IMR-90 (cell line): ENCODE measurements around the gene B3GLCT. TPM values are rescaled to one million over a fixed set of nuclear protein-coding genes. Genes with fewer than 3 reads are reported as not detected.

Experiments
- ATAC-seq: fragments of 200-7000 bp; cut with Tn5 transposase; 2 replicates; pipeline ENCODE4 v1.9.1; 2020; ENCODE audit warnings: low read depth, mild to moderate bottlenecking, moderate library complexity
- BruUV-seq: library from RNA; stranded (reverse); fragments of 400-500 nt; replicated peaks from 2 replicates; lab custom pipeline; 2021; lab: Mats Ljungman, UMichigan
- CTCF ChIA-PET: fragments of 300-600 bp; formaldehyde crosslinking; extraction: SDS; loops from one replicate; lab custom pipeline; 2021; ENCODE audit warnings: antibody characterized with exemption; lab: Yijun Ruan, JAX
- POLR2A ChIA-PET: fragments of 300-600 bp; sonication (Branson Sonifier 250); formaldehyde crosslinking; loops from one replicate; lab custom pipeline; 2022; ENCODE audit warnings: antibody characterized with exemption; ENCODE audit not compliant: unreplicated experiment; lab: Charles Lee
- DNase-seq: peaks from one replicate; pipeline ENCODE4 v3.0.0; 2013
- H2AFZ ChIP-seq: replicated peaks from 2 replicates; pipeline ENCODE3; 2013; ENCODE audit warnings: low read length, mild to moderate bottlenecking; ENCODE audit not compliant: poor library complexity
- H2AK5ac ChIP-seq: 2 replicates; pipeline ENCODE4 v1.6.1; 2013; ENCODE audit warnings: low read depth, low read length, inconsistent platforms
- H2AK9ac ChIP-seq: replicated peaks from 2 replicates; pipeline ENCODE3; 2013; ENCODE audit warnings: mild to moderate bottlenecking, low read depth, low read length, moderate library complexity; ENCODE audit not compliant: poor library complexity
- H2BK120ac ChIP-seq: 2 replicates; pipeline ENCODE4 v1.6.1; 2013; ENCODE audit warnings: low read depth, low read length, inconsistent platforms
- H2BK15ac ChIP-seq: 3 replicates; pipeline ENCODE4 v1.6.1; 2013; ENCODE audit warnings: low read depth, low read length, inconsistent platforms
- H2BK20ac ChIP-seq: 2 replicates; pipeline ENCODE4 v1.6.1; 2013; ENCODE audit warnings: low read depth, mild to moderate bottlenecking, inconsistent platforms, low read length, moderate library complexity
- H2BK5ac ChIP-seq: 2 replicates; pipeline ENCODE4 v1.6.1; 2013; ENCODE audit warnings: mild to moderate bottlenecking, low read depth, low read length, inconsistent platforms; ENCODE audit not compliant: poor library complexity, severe bottlenecking
- H3K14ac ChIP-seq: replicated peaks from 2 replicates; pipeline ENCODE4 v1.6.1; 2013; ENCODE audit warnings: low read depth, low read length, inconsistent platforms
- H3K18ac ChIP-seq: 2 replicates; pipeline ENCODE4 v1.6.1; 2013; ENCODE audit warnings: low read depth, low read length, control low read depth
- H3K23ac ChIP-seq: 2 replicates; pipeline ENCODE4 v1.6.1; 2013; ENCODE audit warnings: low read depth, low read length, inconsistent platforms
- H3K27ac ChIP-seq: 2 replicates; pipeline ENCODE4 v1.5.1; 2013; ENCODE audit warnings: mild to moderate bottlenecking, control low read depth, low read length; ENCODE audit not compliant: insufficient read depth
- H3K27me3 ChIP-seq: 2 replicates; pipeline ENCODE4 v1.6.1; 2013; ENCODE audit warnings: low read length; ENCODE audit not compliant: control insufficient read depth, insufficient read depth
- H3K36me3 ChIP-seq: 2 replicates; pipeline ENCODE4 v1.6.1; 2013; ENCODE audit warnings: low read length, mixed read lengths; ENCODE audit not compliant: control insufficient read depth, insufficient read depth
- H3K4ac ChIP-seq: 2 replicates; pipeline ENCODE4 v1.6.1; 2013; ENCODE audit warnings: low read depth, low read length, inconsistent platforms
- H3K4me1 ChIP-seq: 2 replicates; pipeline ENCODE4 v1.6.1; 2013; ENCODE audit warnings: low read length, mixed read lengths; ENCODE audit not compliant: control insufficient read depth, insufficient read depth
- H3K4me2 ChIP-seq: 2 replicates; pipeline ENCODE4 v1.6.1; 2013; ENCODE audit warnings: low read depth, mild to moderate bottlenecking, control low read depth, low read length, moderate library complexity
- H3K4me3 ChIP-seq: 2 replicates; pipeline ENCODE4 v1.5.1; 2013; ENCODE audit warnings: low read depth, mild to moderate bottlenecking, control low read depth, low read length, moderate library complexity; ENCODE audit not compliant: insufficient read depth
- H3K56ac ChIP-seq: 2 replicates; pipeline ENCODE4 v1.6.1; 2013; ENCODE audit warnings: low read length, inconsistent platforms; ENCODE audit not compliant: insufficient read depth; ENCODE audit errors: extremely low read depth
- H3K79me1 ChIP-seq, 2 experiments: 2 replicates each; pipeline ENCODE4 v1.6.1; 2013; ENCODE audit warnings: low read length in 2 of 2, inconsistent platforms in 1 of 2, low read depth in 1 of 2
- H3K9ac ChIP-seq: 2 replicates; pipeline ENCODE4 v1.6.1; 2013; ENCODE audit warnings: low read depth, low read length, control low read depth
- H3K9me1 ChIP-seq: 2 replicates; pipeline ENCODE4 v1.6.1; 2013; ENCODE audit warnings: low read length, inconsistent platforms; ENCODE audit not compliant: insufficient read depth
- H3K9me3 ChIP-seq: 2 replicates; pipeline ENCODE4 v1.6.1; 2013; ENCODE audit warnings: low read length; ENCODE audit not compliant: control insufficient read depth, insufficient read depth
- H4K20me1 ChIP-seq: 2 replicates; pipeline ENCODE4 v1.6.1; 2013; ENCODE audit warnings: low read length, inconsistent platforms; ENCODE audit not compliant: insufficient read depth
- H4K5ac ChIP-seq: 2 replicates; pipeline ENCODE4 v1.6.1; 2013; ENCODE audit warnings: mild to moderate bottlenecking, low read depth, low read length, control low read depth
- H4K8ac ChIP-seq, 2 experiments: 2 replicates each; pipeline ENCODE4 v1.6.1; 2013; ENCODE audit warnings: low read depth in 2 of 2, low read length in 2 of 2, control low read depth in 1 of 2, inconsistent platforms in 1 of 2
- H4K91ac ChIP-seq: 2 replicates; pipeline ENCODE4 v1.6.1; 2013; ENCODE audit warnings: low read depth, low read length, inconsistent platforms; ENCODE audit not compliant: insufficient read depth
- MAFK ChIP-seq: IDR thresholded peaks from 2 replicates; pipeline ENCODE4 v1.6.1; 2012; ENCODE audit warnings: low read depth, low read length, improper control_type of control experiment
- WGBS, 2 experiments: methylation state at CpG; one replicate each; pipeline versions ENCODE4 v1.1.5 to v1.1.7; 2013; ENCODE audit warnings: missing lambda C conversion rate in 2 of 2; ENCODE audit not compliant: insufficient read length in 1 of 2; ENCODE audit errors: extremely low coverage in 2 of 2; 5-methylcytosine and 5-hydroxymethylcytosine counted together
- dilution Hi-C: fragments of 300-500 bp; cut with HindIII; formaldehyde crosslinking; loops from one replicate; pipeline ENCODE4 v1.14.3; 2018; ENCODE audit warnings: low sequenced_read_pairs; ENCODE audit not compliant: unreplicated experiment
- in situ Hi-C: fragments of 300-500 bp; cut with MboI; formaldehyde crosslinking; loops from 3 replicates; pipeline ENCODE4 v1.14.3; 2019; ENCODE audit warnings: low sequenced_read_pairs, inconsistent platforms, mixed read lengths
- intact Hi-C: fragments of 100-400 bp; cut with micrococcal nuclease; formaldehyde crosslinking; loops from 2 replicates; pipeline ENCODE4 v1.10.0; 2022
- polyA plus RNA-seq, 3 experiments: library from polyadenylated mRNA; depleted of rRNA; stranded (reverse); fragments of >200 nt; gene quantifications; 2 replicates each; pipeline ENCODE4 v1.2.3, GENCODE V29; 2012; ENCODE audit warnings: low replicate concordance in 1 of 3
- total RNA-seq: library from RNA; depleted of rRNA; stranded (reverse); fragments of >200 nt; gene quantifications from 2 replicates; pipeline ENCODE4 v1.2.3, GENCODE V29; 2012

B3GLCT gene
- total and polyA plus RNA-seq, 2 of the 4 experiments (the other 2 are of a cell fraction) = 2.0 to 4.5 TPM

DNA sequence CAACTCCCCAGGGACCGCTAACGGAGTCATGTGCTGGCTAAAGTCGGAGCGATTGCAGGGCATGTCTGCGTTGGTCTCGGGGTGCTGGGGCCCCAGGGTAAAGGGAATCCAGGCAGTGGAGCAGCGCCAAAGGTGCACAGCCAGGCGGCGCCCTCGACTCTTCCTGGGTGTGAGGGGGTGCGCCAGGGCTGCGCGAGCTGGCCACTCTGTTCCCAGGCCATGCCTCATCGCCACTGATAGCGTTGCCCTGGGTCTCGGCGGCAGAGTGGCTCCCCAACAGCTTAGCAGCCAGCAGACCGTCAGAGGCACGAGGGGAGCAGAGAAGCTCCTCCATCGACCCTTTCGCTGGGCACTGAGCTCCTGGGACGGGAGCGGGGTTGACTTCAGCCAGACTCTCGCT, 152.7 kb downstream of the B3GLCT start:
- Histone ChIP-seq H2BK20ac (no peak overlapping the region), H3K18ac (no peak overlapping the region), H3K14ac (no peak overlapping the region), H4K8ac (no peak overlapping the region), H3K23ac (no peak overlapping the region), H3K27ac (no peak overlapping the region), H3K4me1 (no peaks in the 10 kb centered on the region), H3K56ac (no peak overlapping the region), H3K4me2 (no peak overlapping the region), H3K9me1 (no peaks in the 10 kb centered on the region), H2AK9ac (no peak overlapping the region), H4K20me1 (no peaks in the 10 kb centered on the region), H3K27me3 (peaks cover 18% of the 10 kb centered on the region), H2AK5ac (no peak overlapping the region), H4K91ac (no peak overlapping the region), H3K9me3 (peaks cover 3% of the 10 kb centered on the region; the same call in 1 of the 2 replicates), H2AFZ (peak overlapping the region; percentile 38), H3K79me1 (no peaks in the 10 kb centered on the region), H2BK5ac (no peak overlapping the region), H3K9ac (no peak overlapping the region), H3K4ac (no peak overlapping the region), H4K5ac (no peak overlapping the region), H2BK120ac (no peak overlapping the region), H3K4me3 (no peak overlapping the region), H2BK15ac (no peak overlapping the region), H3K36me3 (no peaks in the 10 kb centered on the region)
- WGBS, 2 experiments = 20% methylated on average over 1 of the region's 24 CpGs; no CpG with 5 or more reads in 1 of the 2 experiments
- intact Hi-C loops = no loop called here
- dilution Hi-C loops = no loop called here
- DNase-seq (no peak), ATAC-seq (no peak)
- TF ChIP-seq MAFK = no peak
- ChIA-PET POLR2A (no interaction called here), CTCF (interaction anchor here (0.8 kb wide), 1 partner anchor 9 kb away, joined by 3 read pairs; no protein-coding TSS in a partner anchor)
- BruUV-seq = no TSS peak
- in situ Hi-C loops = no loop called here
